K562 (cell line): ENCODE results near the gene PIP4K2A. TPM values are rescaled to one million over a fixed set of nuclear protein-coding genes. Genes with fewer than 3 reads are reported as not detected.

Source experiments
- ATAC-seq: fragments of 200-7000 bp; cut with Tn5 transposase; 3 replicates; pipeline ENCODE4 v1.9.1; 2020; ENCODE audit warnings: moderate library complexity
- BruUV-seq: library from RNA; stranded (reverse); fragments of 400-500 nt; replicated peaks from 2 replicates; lab custom pipeline; 2021; lab: Mats Ljungman, UMichigan
- CTCF ChIA-PET: fragments of 300-600 bp; formaldehyde crosslinking; extraction: SDS; loops from one replicate; lab custom pipeline; 2021; ENCODE audit warnings: low intra/inter-chr PET ratio; lab: Yijun Ruan, JAX
- POLR2A ChIA-PET: fragments of 300-600, 350-650 bp; sonication (Branson Sonifier 250); formaldehyde crosslinking; extraction: SDS; loops from one replicate; lab custom pipeline; 2021; ENCODE audit warnings: antibody characterized with exemption, inconsistent platforms; lab: Yijun Ruan, JAX
- DNase-seq, 4 experiments: peaks; one replicate each; pipeline versions ENCODE4 v3.0.0 to v3.0.0-alpha.2; 2011 to 2018; ENCODE audit warnings: low spot score in 3 of 4, mixed read lengths in 3 of 4; ENCODE audit errors: extremely low read depth in 1 of 4
- FAIRE-seq: peaks from 2 replicates; lab custom pipeline; 2011; peaks lifted over from hg19 to GRCh38; lab: Jason Lieb, UNC
- H2AFZ ChIP-seq: 2 replicates; pipeline ENCODE4 v1.6.0; 2011; ENCODE audit warnings: low read depth, low read length, control low read depth, inconsistent platforms
- H3K27ac ChIP-seq: fragments of 200-600 bp; 3 replicates; pipeline ENCODE4 v1.8.0; 2011; ENCODE audit warnings: low read depth, mild to moderate bottlenecking, control low read depth, inconsistent platforms, low read length, moderate library complexity, mixed read lengths; ENCODE audit errors: extremely low read depth
- H3K27me3 ChIP-seq, 2 experiments: fragments of 300-600 bp in 1 of 2; 2 replicates in 1 of 2; 3 replicates in 1 of 2; pipeline versions ENCODE4 v1.6.0 to v1.8.0; 2011; ENCODE audit warnings: inconsistent platforms in 2 of 2, low read length in 2 of 2, mild to moderate bottlenecking in 1 of 2, mixed read lengths in 1 of 2, moderate library complexity in 1 of 2; ENCODE audit not compliant: control insufficient read depth in 2 of 2, insufficient read depth in 2 of 2
- H3K36me3 ChIP-seq: fragments of 300-600 bp; 3 replicates; pipeline ENCODE4 v1.8.0; 2011; ENCODE audit warnings: mild to moderate bottlenecking, low read length, inconsistent platforms; ENCODE audit not compliant: control insufficient read depth, insufficient read depth
- H3K4me1 ChIP-seq, 2 experiments: fragments of 200-600 bp in 1 of 2; replicated peaks in 1 of 2; 2 replicates in 1 of 2; 3 replicates in 1 of 2; pipeline versions ENCODE4 v1.5.1 to v1.8.0; 2011; ENCODE audit warnings: inconsistent platforms in 2 of 2, low read length in 2 of 2, mild to moderate bottlenecking in 1 of 2, mixed read lengths in 1 of 2, moderate library complexity in 1 of 2; ENCODE audit not compliant: control insufficient read depth in 2 of 2, insufficient read depth in 2 of 2
- H3K4me2 ChIP-seq: 2 replicates; pipeline ENCODE4 v1.6.1; 2011; ENCODE audit warnings: low read length, control low read depth, inconsistent platforms, mixed read lengths; ENCODE audit not compliant: insufficient read depth
- H3K4me3 ChIP-seq: fragments of 200-600 bp; sonication (generic), shearing (Covaris generic); 2 replicates; pipeline ENCODE4 v1.5.1; 2016; ENCODE audit warnings: control low read depth, inconsistent platforms
- H3K79me2 ChIP-seq: fragments of 200-600 bp; 3 replicates; pipeline ENCODE4 v1.8.0; 2011; ENCODE audit warnings: low read length, inconsistent platforms; ENCODE audit not compliant: control insufficient read depth, insufficient read depth
- H3K9ac ChIP-seq, 2 experiments: 2 replicates each; pipeline versions ENCODE4 v1.6.0 to v1.6.1; 2011; ENCODE audit warnings: low read depth in 2 of 2, low read length in 2 of 2, control low read depth in 1 of 2, inconsistent platforms in 1 of 2, mild to moderate bottlenecking in 1 of 2, mixed read lengths in 1 of 2; ENCODE audit not compliant: insufficient read depth in 1 of 2
- H3K9me1 ChIP-seq: one replicate; pipeline ENCODE4 v1.6.0; 2011; ENCODE audit warnings: inconsistent platforms, mild to moderate bottlenecking, low read length, moderate library complexity; ENCODE audit not compliant: control insufficient read depth, insufficient read depth
- H3K9me3 ChIP-seq: replicated peaks from 2 replicates; pipeline ENCODE4 v1.5.1; 2011; ENCODE audit warnings: low read depth, low read length, inconsistent platforms; ENCODE audit not compliant: control insufficient read depth, insufficient read depth
- H4K20me1 ChIP-seq: replicated peaks from 2 replicates; pipeline ENCODE4 v1.6.1; 2011; ENCODE audit warnings: low read length, inconsistent platforms, mixed read lengths; ENCODE audit not compliant: control insufficient read depth, insufficient read depth
- AFF1 ChIP-seq, 2 experiments: fragments of 450-650 bp; IDR thresholded peaks; 2 replicates each; pipeline ENCODE4 v1.6.1; 2018; ENCODE audit warnings: mild to moderate bottlenecking in 2 of 2, low read depth in 1 of 2; ENCODE audit not compliant: partially characterized antibody in 2 of 2
- FOSL1 ChIP-seq: fragments of 200-800 bp; sonication (Bioruptor generic); conservative IDR thresholded peaks from 2 replicates; pipeline ENCODE4 v1.6.1; 2016; ENCODE audit warnings: missing genetic modification characterization, missing compliant biosample characterization
- MED1 ChIP-seq: sonication (generic); formaldehyde crosslinking; IDR thresholded peaks from 2 replicates; pipeline ENCODE4 v1.8.1; 2023; ENCODE audit warnings: missing genetic modification reagents, borderline replicate concordance
- MEIS2 ChIP-seq: fragments of 450-650 bp; IDR thresholded peaks from 2 replicates; pipeline ENCODE4 v1.6.1; 2014; ENCODE audit warnings: mild to moderate bottlenecking; ENCODE audit not compliant: partially characterized antibody
- SMARCC2 ChIP-seq: fragments of 450-650 bp; IDR thresholded peaks from 2 replicates; pipeline ENCODE4 v1.6.1; 2017; ENCODE audit warnings: antibody characterized with exemption, moderate library complexity, mild to moderate bottlenecking, low read depth
- WGBS: fragments of 100-300 bp; shearing (Covaris generic); methylation state at CpG from one replicate; pipeline ENCODE4 v1.1.6; 2016; ENCODE audit warnings: low coverage, mixed read lengths; ENCODE audit not compliant: insufficient coverage; ENCODE audit errors: missing lambda C conversion rate; 5-methylcytosine and 5-hydroxymethylcytosine counted together
- in situ Hi-C: fragments of 300-500 bp; cut with MboI; formaldehyde crosslinking; loops from 4 replicates; pipeline ENCODE4 v1.15.0; 2018; ENCODE audit warnings: inconsistent platforms, mixed read lengths
- intact Hi-C: fragments of 100-400 bp; cut with micrococcal nuclease; formaldehyde crosslinking; loops from 2 replicates; pipeline ENCODE4 v1.14.2; 2022
- polyA plus RNA-seq, 8 experiments: library from polyadenylated mRNA; depleted of rRNA in 4 of 8; stranded (reverse) in 5 of 8; unstranded in 3 of 8; fragments of >200 nt; fragmentation: Nextera tagmentation in 2 of 8; fragmentation: Illumina TruSeq in 1 of 8; extraction: Ambion mirVana in 2 of 8; extraction: Trizol in 1 of 8; gene quantifications; 2 replicates each; pipeline versions ENCODE4 v1.2.1 to v1.2.3, GENCODE V29; 2011 to 2014; ENCODE audit warnings: inconsistent platforms in 1 of 8, missing spikeins in 1 of 8
- total RNA-seq, 7 experiments: library from RNA; depleted of rRNA in 6 of 7; stranded (reverse); fragments of >200 nt in 6 of 7; fragmentation: Illumina TruSeq in 2 of 7; extraction: Trizol in 2 of 7; gene quantifications; 2 replicates each; pipeline versions ENCODE4 v1.2.1 to v1.2.3, GENCODE V29; 2011 to 2021; ENCODE audit warnings: low replicate concordance in 1 of 7

PIP4K2A gene
- total and polyA plus RNA-seq, 9 of the 15 experiments (the other 6 are each of a cell fraction or from before 2014, with no cell fraction given), result 35.6 to 117 (median 71.9) TPM

DNA sequence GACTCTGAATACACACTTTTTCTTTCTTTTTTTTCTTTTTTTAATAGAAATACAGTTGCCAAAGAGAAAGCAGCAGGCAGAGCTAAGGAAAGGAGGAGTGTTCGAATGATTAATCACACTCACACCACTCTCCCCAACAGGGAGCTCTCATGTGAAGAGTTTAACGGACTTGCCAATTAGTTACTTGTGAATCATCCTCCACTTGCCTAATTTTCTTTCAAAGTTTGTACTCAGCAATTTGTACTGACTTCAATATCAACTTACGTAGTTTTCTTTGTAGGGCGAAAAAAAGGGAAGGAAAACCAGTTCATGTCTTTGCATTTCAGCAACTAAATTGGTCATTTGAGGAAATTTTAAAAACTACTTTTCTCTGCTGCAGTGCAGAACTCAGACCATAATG lies 109.2 kb downstream of the PIP4K2A start:
- no peak for DNase-seq
- Histone ChIP-seq H2AFZ (no peak overlapping the region), H4K20me1 (no peaks in the 10 kb centered on the region), H3K27ac (peak overlapping the region; percentile 20; the same call in 1 of the 3 replicates), H3K9me1 (no peaks in the 10 kb centered on the region), H3K4me3 (no peak overlapping the region), H3K9ac (no peak overlapping the region), H3K79me2 (peaks cover 20% of the 10 kb centered on the region; the same call in 2 of the 3 replicates), H3K9me3 (no peaks in the 10 kb centered on the region), H3K4me2 (no peak overlapping the region), H3K27me3 (no peaks in the 10 kb centered on the region), H3K36me3 (peaks cover 83% of the 10 kb centered on the region; the same call in 2 of the 3 replicates), H3K4me1 (peaks cover 0 to 9% of the 10 kb centered on the region in 2 experiments; a peak in 2 of 5 replicates)
- peak; percentile 59 for TF ChIP-seq FOSL1 (tag)
- TF ChIP-seq MED1, result no peak
- TF ChIP-seq MEIS2, result peak; percentile 18
- TF ChIP-seq AFF1 (IDR thresholded peaks at IDR 0.05; ENCODE audit: low read depth in 1 of 2, partially characterized antibody in 2 of 2), result no peak
- no peak for TF ChIP-seq SMARCC2
- peak; percentile 23 for FAIRE-seq
- ATAC-seq, result no peak
- 71% methylated on average over 4 of the region's 4 CpGs for WGBS
- CTCF ChIA-PET, result no interaction called here
- POLR2A ChIA-PET, result interaction anchor here (1.4 kb wide), 1 partner anchor 11 kb away, joined by 6 read pairs; no protein-coding TSS in a partner anchor
- intact Hi-C loops (no loop called here), in situ Hi-C loops (no loop called here)
- BruUV-seq, result no TSS peak
